ENCODE measurements around the gene TATDN3. TPM values are rescaled to one million over a fixed set of nuclear protein-coding genes. Genes with fewer than 3 reads are reported as not detected.
"Not testable (repeated sequence)": the region's sequence is repeated elsewhere in the genome, so short reads cannot be mapped to it uniquely, and the experiment has no call there.

TATDN3 gene
- total RNA-seq, 8 experiments from 2014 or later, result 11.6 to 48.9 (median 22.9) TPM

DNA sequence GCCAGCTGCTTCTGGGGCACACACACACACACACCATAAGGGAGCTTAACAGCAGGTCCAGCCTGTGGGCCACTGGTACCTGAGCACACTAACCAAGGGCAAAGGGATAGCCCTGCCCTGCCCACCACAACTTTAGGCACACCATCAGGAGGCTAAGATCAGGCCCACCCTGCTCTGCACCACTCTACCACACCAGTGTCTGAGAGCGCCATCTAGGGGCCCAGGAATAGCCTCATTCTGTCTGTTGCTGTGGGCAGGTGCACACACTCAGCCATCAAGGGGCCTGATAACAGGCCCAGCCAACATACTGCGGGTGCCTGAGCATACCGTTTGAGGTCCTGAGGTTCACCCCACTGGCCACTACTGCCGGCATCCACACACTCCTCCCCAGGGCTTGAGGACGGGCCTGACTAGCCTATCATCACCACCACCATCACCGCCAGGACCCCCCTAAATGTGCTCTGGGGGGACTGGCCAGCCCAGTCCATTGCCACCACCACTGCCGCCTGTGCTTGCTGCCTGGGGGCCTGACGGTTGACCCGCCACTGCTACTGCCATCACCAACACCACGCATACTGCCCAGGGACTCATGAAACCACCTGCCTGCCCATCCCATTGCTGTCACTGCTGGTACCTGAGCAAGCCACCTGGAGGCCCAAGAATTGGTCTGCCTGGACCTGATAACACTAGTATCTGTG is 31.4 kb upstream of the TATDN3 start:
- Histone ChIP-seq H3K4me1 (replicated peaks in 1 of 2) (no peaks in the 10 kb centered on the region), H3K4me3 (no peak overlapping the region), H3K27ac (no peak overlapping the region)
- whole genome bisulfite sequencing, 10 experiments, result 96 to 100% (median 100%) methylated on average over 1 to 9 of the region's 10 CpGs; no CpG with 5 or more reads in 6 of the 10 experiments
- ATAC-seq (replicated peaks in 6 of 8), result peak in 3 of 8 experiments; percentile 60 to 78 (median 68)
- in situ Hi-C loops (cut with MboI; ENCODE audit: low pct_unique_long_range_greater_than_20kb in 2 of 9, low sequenced_read_pairs in 9 of 9, unreplicated experiment in 9 of 9), result loop anchor here in 1 of 9 experiments (25.0 kb wide), 1 partner anchor 273 kb away; no protein-coding TSS in a partner anchor

DNA sequence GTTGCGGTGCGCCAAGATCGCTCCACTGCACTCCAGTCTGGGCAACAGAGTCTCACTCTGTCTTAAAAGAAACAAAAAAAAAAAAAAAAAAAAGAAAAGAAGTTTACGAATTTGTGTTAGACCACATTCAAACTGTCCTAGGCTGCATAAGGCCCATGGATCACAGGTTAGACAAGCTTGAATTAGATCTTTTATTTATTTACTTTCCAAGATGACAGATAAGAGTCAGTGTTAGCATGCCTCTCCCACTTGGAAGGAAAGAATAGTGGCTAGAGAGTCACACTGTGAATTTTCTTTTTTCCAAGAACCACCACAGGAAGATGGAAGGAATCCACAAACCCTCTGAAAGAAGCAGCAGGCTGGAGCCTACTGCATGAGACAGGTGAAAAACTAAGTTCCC is 29.5 kb upstream of the TATDN3 start:
- in situ Hi-C loops (cut with MboI; ENCODE audit: low pct_unique_long_range_greater_than_20kb in 2 of 9, low sequenced_read_pairs in 9 of 9, unreplicated experiment in 9 of 9), result loop anchor here in 1 of 9 experiments (25.0 kb wide), 1 partner anchor 275 kb away; no protein-coding TSS in a partner anchor
- H3K4me3 ChIP-seq, result no peak overlapping the region
- 88 to 100% (median 98%) methylated on average over 1 to 4 of the region's 4 CpGs for WGBS, 10 experiments

DNA sequence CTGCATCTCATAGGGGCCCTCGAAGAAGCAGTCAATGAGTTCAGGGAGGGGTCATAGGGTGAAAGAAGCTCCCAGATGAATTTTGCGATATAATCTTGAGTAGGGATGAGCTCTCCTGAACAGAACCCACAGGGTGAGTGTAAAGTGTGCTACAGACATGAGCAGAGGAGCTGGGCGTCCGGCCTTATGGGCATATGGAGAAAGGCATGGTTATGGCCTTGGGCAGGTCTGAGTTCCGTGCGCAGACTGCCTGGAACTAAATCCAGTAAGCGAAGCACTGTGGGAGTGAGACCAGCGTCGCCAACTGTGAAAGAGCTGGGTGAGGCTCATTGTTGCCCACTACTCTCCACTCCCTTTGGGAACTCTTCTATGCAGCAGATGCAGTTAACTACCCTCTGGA is 28.9 kb upstream of the TATDN3 start:
- WGBS, 10 experiments, result 80 to 100% (median 97%) methylated on average over 1 to 8 of the region's 9 CpGs; no CpG with 5 or more reads in 2 of the 10 experiments
- in situ Hi-C loops (cut with MboI; ENCODE audit: low pct_unique_long_range_greater_than_20kb in 2 of 9, low sequenced_read_pairs in 9 of 9, unreplicated experiment in 9 of 9), result loop anchor here in 1 of 9 experiments (25.0 kb wide), 1 partner anchor 276 kb away; no protein-coding TSS in a partner anchor

More for the DNA sequence above, 29.5 kb upstream of the TATDN3 start:
- H3K27ac ChIP-seq, result no peak overlapping the region
- no peak for ATAC-seq (replicated peaks in 6 of 8)
- no peaks in the 10 kb centered on the region for H3K4me1 ChIP-seq (replicated peaks in 1 of 2)

DNA sequence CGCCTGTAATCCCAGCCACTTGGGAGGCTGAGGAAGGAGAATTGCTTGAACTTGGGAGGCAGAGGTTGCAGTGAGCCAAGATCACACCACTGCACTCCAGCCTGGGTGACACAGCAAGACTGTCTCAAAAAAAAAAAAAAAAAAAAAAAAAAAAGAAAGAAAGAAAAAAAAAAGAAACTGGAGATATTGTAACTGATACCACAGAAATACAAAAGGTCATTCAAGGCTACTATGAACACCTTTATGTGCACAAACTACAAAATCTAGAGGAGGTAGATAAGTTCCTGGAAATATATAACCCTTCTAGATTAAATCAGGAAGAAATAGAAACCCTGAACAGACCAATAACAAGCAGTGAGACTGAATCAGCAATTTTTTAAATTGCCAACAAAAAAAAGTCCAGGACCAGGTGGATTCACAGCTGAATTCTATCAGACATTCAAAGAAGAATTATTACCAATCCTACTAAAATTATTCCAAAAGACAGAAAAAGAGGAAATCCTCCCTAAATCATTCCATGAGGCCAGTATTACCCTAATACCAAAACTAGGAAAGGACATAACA is 26.9 kb upstream of the TATDN3 start:
- not testable (repeated sequence) for H3K4me3 ChIP-seq; ATAC-seq (replicated peaks in 6 of 8); H3K4me1 ChIP-seq (replicated peaks in 1 of 2); H3K27ac ChIP-seq
- 83 to 100% (median 100%) methylated on average over 1 of the region's 1 CpG; no CpG with 5 or more reads in 4 of the 10 experiments for WGBS, 10 experiments
- in situ Hi-C loops (cut with MboI; ENCODE audit: low pct_unique_long_range_greater_than_20kb in 2 of 9, low sequenced_read_pairs in 9 of 9, unreplicated experiment in 9 of 9), result loop anchor here in 1 of 9 experiments (25.0 kb wide), 1 partner anchor 277 kb away; no protein-coding TSS in a partner anchor

More for the DNA sequence above, 28.9 kb upstream of the TATDN3 start:
- Histone ChIP-seq H3K27ac (no peak overlapping the region), H3K4me1 (replicated peaks in 1 of 2) (no peaks in the 10 kb centered on the region), H3K4me3 (no peak overlapping the region)
- no peak for ATAC-seq (replicated peaks in 6 of 8)

DNA sequence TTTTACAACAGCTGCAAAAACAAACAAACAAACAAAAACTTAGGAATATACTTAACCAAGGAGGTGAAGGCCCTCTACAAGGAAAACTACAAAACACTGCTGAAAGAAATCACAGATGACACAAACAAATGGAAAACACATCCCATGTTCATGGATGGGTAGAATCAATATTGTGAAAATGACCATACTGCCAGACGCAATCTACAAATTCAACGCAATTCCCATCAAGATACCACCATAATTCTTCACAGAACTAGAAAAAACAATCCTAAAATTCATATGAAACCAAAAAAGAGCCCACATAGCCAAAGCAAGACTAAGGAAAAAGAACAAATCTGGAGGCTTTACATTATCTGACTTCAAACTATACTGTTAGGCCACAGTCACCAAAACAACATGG is 24.9 kb upstream of the TATDN3 start:
- not testable (repeated sequence) for ATAC-seq (replicated peaks in 6 of 8); H3K27ac ChIP-seq; H3K4me1 ChIP-seq (replicated peaks in 1 of 2); H3K4me3 ChIP-seq
- WGBS, 10 experiments, result 0 to 95% (median 50%) methylated on average over 1 to 2 of the region's 2 CpGs; no CpG with 5 or more reads in 1 of the 10 experiments
- in situ Hi-C loops (cut with MboI; ENCODE audit: low pct_unique_long_range_greater_than_20kb in 2 of 9, low sequenced_read_pairs in 9 of 9, unreplicated experiment in 9 of 9), result loop anchor here in 1 of 9 experiments (25.0 kb wide), 1 partner anchor 280 kb away; no protein-coding TSS in a partner anchor

DNA sequence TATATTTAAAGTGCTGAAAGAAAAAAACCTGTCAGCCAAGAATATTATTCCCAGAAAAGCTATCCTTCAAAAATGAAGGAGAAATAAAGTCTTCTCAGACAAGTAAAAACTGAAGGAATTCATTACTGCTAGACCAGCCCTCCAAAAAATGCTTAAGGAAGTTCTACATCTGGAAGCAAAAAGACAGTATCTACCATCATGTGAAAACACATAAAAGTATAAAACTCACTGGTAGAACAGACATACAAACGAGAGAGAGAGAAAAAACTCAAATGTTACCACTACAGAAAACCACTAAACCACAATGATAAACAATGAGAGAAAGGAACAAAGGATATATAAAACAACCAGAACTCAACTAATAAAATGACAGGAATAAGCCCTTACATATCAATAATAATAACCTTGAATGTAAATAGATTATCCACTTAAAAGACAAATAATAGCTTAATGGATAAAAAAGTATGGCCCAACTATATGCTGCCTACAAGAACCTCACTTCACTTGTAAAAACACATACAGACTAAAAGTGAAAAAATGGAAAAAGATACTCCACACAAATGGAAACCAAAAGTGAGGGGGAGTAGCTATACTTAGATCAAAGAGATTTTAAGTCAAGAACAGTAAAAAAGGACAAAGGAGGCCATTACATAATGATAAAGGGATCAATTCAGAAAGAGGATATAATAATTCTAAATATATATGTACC is 22.1 kb upstream of the TATDN3 start:
- ATAC-seq (replicated peaks in 6 of 8), result no peak
- H3K4me3 ChIP-seq, result no peak overlapping the region
- H3K4me1 ChIP-seq (replicated peaks in 1 of 2), result no peaks in the 10 kb centered on the region
- in situ Hi-C loops (cut with MboI; ENCODE audit: low pct_unique_long_range_greater_than_20kb in 2 of 9, low sequenced_read_pairs in 9 of 9, unreplicated experiment in 9 of 9), result loop anchor here in 1 of 9 experiments (25.0 kb wide), 1 partner anchor 282 kb away; no protein-coding TSS in a partner anchor
- no peak overlapping the region for H3K27ac ChIP-seq
- WGBS, 10 experiments, result 33 to 100% (median 80%) methylated on average over 1 of the region's 1 CpG; no CpG with 5 or more reads in 1 of the 10 experiments

DNA sequence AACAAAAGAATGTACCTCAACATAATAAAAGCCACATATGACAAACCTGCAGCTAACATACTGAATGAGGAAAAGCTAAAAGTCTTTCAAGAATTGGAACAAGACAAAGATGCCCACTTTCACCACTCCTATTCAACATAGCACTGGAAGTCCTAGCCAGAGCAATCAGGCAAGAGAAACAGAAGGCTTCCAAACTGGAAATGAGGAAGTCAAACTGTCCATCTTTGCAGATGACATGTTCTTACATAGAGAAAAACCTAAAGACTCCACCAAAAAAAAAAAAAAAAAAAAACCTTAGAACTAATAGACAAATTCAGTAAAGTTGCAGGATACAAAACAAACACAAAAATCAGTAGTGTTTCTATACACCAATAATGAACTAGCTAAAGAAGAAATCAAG is 20.4 kb upstream of the TATDN3 start:
- Histone ChIP-seq H3K4me3 (no peak overlapping the region), H3K4me1 (replicated peaks in 1 of 2) (no peaks in the 10 kb centered on the region), H3K27ac (no peak overlapping the region)
- no peak for ATAC-seq (replicated peaks in 6 of 8)
- in situ Hi-C loops (cut with MboI; ENCODE audit: low pct_unique_long_range_greater_than_20kb in 2 of 9, low sequenced_read_pairs in 9 of 9, unreplicated experiment in 9 of 9), result loop anchor here in 1 of 9 experiments (25.0 kb wide), 1 partner anchor 284 kb away; no protein-coding TSS in a partner anchor

DNA sequence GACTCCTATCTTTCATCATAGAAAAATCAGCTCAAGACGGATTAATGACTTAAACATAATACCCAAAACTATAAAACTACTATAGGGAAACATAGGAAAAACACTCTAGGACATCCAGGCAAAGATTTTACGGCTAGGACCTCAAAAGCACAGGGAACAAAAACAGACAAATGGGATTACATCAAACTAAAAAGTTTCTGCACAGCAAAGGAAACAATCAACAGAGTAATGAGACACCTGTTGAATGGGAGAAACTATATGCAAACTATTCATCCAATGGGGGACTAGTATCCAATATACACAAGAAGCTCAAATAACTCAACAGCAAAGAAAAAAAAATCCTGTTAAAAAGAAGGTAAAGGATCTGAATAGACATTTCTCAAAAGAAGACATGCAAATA is 18.7 kb upstream of the TATDN3 start:
- no peak overlapping the region for H3K27ac ChIP-seq
- no peak overlapping the region for H3K4me3 ChIP-seq
- H3K4me1 ChIP-seq (replicated peaks in 1 of 2), result no peaks in the 10 kb centered on the region
- ATAC-seq (replicated peaks in 6 of 8), result no peak
- in situ Hi-C loops (cut with MboI; ENCODE audit: low pct_unique_long_range_greater_than_20kb in 2 of 9, low sequenced_read_pairs in 9 of 9, unreplicated experiment in 9 of 9), result loop anchor here in 1 of 9 experiments (25.0 kb wide), 1 partner anchor 286 kb away; no protein-coding TSS in a partner anchor
- WGBS, 10 experiments, result 65 to 100% (median 97%) methylated on average over 1 to 2 of the region's 2 CpGs

DNA sequence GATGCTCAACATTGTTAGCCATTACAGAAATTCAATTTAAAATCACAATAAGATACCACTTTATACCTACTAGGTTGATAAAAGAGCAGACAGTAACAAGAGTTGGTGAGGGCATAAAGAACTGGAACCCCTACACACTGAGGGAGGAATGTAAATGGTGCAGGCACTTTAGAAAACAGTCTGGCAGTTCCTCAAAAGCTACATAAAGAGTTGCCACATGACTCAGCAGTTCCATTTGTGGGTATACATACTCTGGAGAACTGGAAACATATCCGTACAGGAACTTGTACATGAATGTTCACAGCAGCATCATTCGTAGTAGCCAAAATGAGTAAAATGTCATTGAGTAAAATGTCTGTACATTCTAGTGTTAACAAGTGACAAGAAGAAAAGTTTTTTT is 17.1 kb upstream of the TATDN3 start:
- no peaks in the 10 kb centered on the region for H3K4me1 ChIP-seq (replicated peaks in 1 of 2)
- WGBS, 10 experiments, result 20 to 100% (median 88%) methylated on average over 1 to 2 of the region's 2 CpGs; no CpG with 5 or more reads in 2 of the 10 experiments
- in situ Hi-C loops (cut with MboI; ENCODE audit: low pct_unique_long_range_greater_than_20kb in 2 of 9, low sequenced_read_pairs in 9 of 9, unreplicated experiment in 9 of 9), result loop anchor here in 1 of 9 experiments (25.0 kb wide), 1 partner anchor 287 kb away; no protein-coding TSS in a partner anchor
- H3K4me3 ChIP-seq, result no peak overlapping the region
- ATAC-seq (replicated peaks in 6 of 8), result no peak
- no peak overlapping the region for H3K27ac ChIP-seq

DNA sequence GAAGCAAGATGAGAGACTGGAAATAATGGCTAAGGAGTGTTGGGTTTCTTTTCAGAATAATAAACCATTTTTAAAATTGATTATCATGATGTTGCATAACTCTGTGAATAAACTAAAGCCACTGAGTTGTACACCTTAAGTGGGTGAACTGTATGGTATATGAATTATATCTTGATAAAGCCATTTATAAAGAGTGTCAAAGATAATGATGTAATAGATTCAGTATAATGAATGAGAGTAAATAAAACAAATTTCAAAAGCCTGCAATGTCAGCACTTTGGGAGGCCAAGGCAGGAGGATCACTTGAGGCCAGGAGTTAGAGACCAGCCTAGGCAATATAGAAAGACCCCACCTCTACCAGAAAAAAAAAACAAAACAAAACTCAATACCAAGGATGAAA is 16.5 kb upstream of the TATDN3 start:
- no peaks in the 10 kb centered on the region for H3K4me1 ChIP-seq (replicated peaks in 1 of 2)
- H3K27ac ChIP-seq, result no peak overlapping the region
- in situ Hi-C loops (cut with MboI; ENCODE audit: low pct_unique_long_range_greater_than_20kb in 2 of 9, low sequenced_read_pairs in 9 of 9, unreplicated experiment in 9 of 9), result loop anchor here in 2 of 9 experiments (25.0 kb wide), 1 partner anchor 288 kb away; no protein-coding TSS in a partner anchor
- no peak overlapping the region for H3K4me3 ChIP-seq
- ATAC-seq (replicated peaks in 6 of 8), result no peak

DNA sequence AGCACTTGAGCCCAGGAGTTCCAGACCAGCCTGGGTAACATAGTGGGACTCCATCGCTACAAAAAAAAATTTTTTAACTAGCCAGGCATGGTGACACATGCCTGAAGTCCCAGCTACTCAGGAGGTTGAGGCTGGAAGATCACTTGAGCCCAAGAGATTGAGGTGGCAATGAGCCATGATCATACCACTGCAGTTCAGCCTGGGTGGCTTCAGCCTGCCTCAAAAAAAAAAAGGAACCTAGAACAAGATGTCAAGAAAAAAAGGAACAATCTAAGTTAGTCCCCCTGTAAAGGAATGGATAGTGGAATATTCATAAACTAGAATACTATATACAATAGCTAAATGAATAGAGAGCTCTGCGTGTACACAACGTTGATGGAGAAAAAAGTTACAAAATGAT is 14.5 kb upstream of the TATDN3 start:
- ATAC-seq (replicated peaks in 6 of 8), result no peak
- in situ Hi-C loops (cut with MboI; ENCODE audit: low pct_unique_long_range_greater_than_20kb in 2 of 9, low sequenced_read_pairs in 9 of 9, unreplicated experiment in 9 of 9), result loop anchor here in 2 of 9 experiments (25.0 kb wide), 1 partner anchor 290 kb away; no protein-coding TSS in a partner anchor
- H3K4me1 ChIP-seq (replicated peaks in 1 of 2), result no peaks in the 10 kb centered on the region
- 67 to 100% (median 91%) methylated on average over 2 to 3 of the region's 3 CpGs for WGBS, 10 experiments
- H3K27ac ChIP-seq, result no peak overlapping the region
- H3K4me3 ChIP-seq, result no peak overlapping the region

DNA sequence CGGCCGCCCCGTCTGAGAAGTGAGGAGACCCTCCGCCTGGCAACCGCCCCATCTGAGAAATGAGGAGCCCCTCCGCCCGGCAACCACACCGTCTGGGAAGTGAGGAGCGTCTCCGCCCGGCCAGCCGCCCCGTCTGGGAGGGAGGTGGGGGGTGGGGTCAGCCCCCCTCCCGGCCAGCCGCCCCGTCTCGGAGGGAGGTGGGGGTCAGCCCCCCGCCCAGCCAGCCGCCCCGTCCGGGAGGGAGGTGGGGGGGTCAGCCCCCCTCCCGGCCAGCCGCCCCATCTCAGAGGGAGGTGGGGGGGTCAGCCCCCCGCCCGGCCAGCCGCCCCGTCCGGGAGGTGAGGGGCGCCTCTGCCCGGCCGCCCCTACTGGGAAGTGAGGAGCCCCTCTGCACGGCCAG is 12.6 kb upstream of the TATDN3 start:
- not testable (repeated sequence) for H3K27ac ChIP-seq; H3K4me1 ChIP-seq (replicated peaks in 1 of 2); ATAC-seq (replicated peaks in 6 of 8); H3K4me3 ChIP-seq
- WGBS, 10 experiments, result no CpG with 5 or more reads among the region's 32 CpGs
- in situ Hi-C loops (cut with MboI; ENCODE audit: low pct_unique_long_range_greater_than_20kb in 2 of 9, low sequenced_read_pairs in 9 of 9, unreplicated experiment in 9 of 9), result loop anchor here in 2 of 9 experiments (25.0 kb wide), 1 partner anchor 292 kb away; no protein-coding TSS in a partner anchor

All from motor neuron (in vitro differentiated cells).